NCI-H2081 (cell line): ENCODE results near the gene PSG5.
"Not testable (repeated sequence)": the region's sequence is repeated elsewhere in the genome, so short reads cannot be mapped to it uniquely, and the experiment has no call there.

Experiments used
- DNase-seq, 2 experiments: peaks; one replicate each; lab custom pipeline; 2025; lab: John Stamatoyannopoulos, UW

PSG5 gene

GRCh38 chr19:43181869-43182771 lies 4.2 kb downstream of the PSG5 start:
- DNase-seq = not testable (repeated sequence)

DNA sequence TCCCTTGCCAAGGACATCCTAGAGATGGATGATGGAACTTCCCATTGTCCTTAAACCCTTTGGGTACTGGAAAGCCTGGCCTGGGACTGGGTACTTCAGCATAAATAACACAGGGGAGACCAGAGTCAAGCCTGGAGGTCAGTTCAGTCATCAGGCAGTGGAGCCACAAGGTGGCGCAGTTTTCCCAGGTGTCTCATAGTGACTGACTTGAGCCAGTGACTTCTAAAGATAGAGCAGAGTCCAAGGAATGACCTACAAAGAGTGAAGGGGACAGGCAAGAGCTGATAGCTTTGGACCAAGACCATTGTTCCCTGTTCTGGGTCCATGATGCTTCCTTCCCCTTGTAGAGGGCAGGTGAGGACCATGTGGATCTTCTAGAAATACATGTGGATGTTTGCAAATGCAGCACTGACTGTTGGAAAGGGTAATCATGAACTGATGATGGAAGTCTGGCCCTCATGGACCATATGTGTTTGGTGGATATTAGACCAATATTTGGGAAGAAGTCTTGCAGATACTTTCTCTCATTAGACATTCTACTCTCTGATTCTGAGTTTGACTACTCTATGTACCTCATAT lies 6.7 kb downstream of the PSG5 start:
- DNase-seq = not testable (repeated sequence)

DNA sequence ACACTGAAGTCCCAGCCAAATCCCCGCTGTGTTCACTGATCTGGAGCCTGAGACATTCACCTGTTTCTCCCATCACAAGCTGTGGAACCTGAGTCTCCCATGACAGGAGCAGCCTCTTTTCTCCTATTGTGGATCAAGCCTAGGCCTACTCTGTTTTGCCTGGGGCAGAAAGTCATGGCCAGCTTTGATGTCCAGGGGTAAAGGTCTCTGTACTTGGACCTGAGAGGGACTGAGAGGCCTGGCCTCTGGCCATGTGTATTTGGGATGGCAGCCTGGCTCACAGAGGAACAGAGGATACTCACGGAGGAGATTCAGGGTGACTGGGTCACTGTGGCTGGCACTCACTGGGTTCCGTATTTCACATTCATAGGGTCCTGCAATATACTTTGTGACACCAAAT lies 7.8 kb downstream of the PSG5 start:
- not testable (repeated sequence) for DNase-seq

GRCh38 chr19:43165906-43166305 lies 20.4 kb downstream of the PSG5 start:
- not testable (repeated sequence) for DNase-seq

DNA sequence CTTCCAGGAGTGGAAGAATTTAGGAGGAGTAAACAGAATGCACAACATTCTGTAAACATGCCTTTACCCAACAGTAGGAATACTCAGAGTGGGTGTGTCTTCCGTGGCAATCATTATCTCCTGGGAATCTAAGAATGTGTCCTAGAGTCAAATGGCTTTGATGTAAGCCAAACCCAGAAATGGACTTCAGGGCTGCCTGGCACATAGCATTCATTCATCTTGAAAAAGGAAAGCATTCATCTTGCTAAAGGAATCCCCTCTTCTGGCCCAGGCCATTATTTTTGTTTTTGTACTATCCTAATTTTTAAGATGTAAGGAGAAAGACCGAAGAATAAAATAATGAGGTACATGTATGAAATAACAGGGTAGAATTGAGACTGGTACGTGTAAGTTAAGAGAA lies 23.2 kb downstream of the PSG5 start:
- DNase-seq = not testable (repeated sequence)

GRCh38 chr19:43162261-43162660 lies 24.1 kb downstream of the PSG5 start:
- not testable (repeated sequence) for DNase-seq

DNA sequence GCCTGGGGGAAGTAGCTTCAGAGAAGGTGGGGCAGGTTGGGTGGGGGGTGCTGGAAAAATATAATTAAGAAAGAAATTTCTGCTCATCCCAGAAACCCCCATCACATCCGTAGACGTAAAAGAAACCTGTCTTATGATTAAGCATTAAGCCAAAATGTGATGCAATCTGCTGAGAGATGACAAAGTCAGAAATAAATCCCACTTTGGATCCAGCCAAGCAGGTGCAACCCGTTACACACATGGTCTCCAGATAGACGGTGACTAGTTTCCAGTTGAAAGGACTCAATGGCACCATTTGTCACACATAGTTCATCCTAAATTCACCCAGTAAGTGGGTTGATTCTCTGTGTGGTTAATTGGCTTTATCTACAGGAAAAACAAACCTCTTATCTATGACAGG lies 34.1 kb downstream of the PSG5 start:
- DNase-seq = no peak

DNA sequence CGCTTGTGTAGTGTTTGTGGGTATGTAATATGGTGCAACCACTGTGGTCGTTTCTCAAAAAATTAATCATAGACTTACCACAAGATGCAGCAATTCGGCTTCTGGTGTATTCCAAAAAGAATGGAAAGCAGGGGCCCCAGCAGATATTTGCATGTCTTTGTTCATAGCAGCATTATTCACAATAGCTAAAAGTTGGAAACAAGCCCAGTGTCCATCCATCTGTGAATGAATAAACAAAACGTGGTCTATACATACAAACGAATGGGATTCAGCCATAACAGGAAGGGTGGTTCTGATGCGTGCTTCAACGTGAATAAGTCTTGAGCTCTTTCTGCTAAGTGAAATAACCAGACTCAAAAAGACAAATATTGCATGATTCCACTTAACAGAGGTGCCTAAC lies 36.5 kb downstream of the PSG5 start:
- peak; percentile 14 to 49 for DNase-seq

GRCh38 chr19:43148233-43148632 lies 38.1 kb downstream of the PSG5 start:
- DNase-seq = no peak

GRCh38 chr19:43141763-43142162 lies 44.6 kb downstream of the PSG5 start:
- DNase-seq = not testable (repeated sequence)

DNA sequence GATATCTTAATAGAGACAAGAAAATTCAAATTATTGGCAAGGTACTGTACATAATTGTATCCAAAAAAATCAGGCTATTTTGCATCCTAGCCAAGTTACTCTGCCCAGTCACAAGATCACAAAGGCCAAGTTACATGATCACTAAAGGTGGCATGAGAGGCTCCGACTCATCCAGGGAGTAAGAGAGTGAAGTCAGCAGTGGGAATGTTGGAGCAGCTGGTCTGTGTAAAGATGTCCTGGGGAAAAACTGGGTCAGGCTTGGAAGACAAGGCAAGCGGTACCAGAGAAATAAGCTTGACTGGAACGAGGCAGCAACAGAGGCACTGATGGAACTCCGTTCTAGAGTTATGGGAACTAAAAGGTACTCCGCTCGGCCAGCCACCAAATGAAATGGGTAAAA lies 53.6 kb downstream of the PSG5 start:
- DNase-seq = no peak

DNA sequence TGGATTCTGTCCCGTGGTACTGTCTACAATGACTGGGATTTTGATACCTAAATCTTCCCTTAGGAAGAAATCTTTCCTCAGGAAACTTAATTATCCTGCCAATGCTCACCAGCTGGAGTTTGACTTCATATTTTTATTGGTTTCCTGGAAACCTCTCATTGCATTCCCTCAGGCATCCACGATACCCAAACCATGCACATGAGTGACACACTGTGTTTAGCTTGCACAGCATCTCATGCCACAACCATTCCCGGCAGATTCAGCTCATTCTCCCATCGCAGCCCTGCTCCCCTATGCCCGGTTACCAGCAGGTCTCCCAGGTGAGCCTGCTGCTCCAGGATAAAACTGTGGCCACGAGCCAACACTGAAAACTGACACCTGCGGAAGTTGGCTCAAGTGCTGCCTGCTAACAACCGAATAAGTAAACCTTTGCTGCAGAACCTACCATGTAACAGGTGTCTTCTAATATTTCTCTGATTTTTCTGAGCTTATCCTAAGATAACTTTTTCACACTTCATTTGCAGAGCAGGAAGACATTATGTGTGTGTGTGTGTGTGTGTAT lies 55.0 kb downstream of the PSG5 start:
- peak in 1 of 2 experiments; percentile 0 for DNase-seq

DNA sequence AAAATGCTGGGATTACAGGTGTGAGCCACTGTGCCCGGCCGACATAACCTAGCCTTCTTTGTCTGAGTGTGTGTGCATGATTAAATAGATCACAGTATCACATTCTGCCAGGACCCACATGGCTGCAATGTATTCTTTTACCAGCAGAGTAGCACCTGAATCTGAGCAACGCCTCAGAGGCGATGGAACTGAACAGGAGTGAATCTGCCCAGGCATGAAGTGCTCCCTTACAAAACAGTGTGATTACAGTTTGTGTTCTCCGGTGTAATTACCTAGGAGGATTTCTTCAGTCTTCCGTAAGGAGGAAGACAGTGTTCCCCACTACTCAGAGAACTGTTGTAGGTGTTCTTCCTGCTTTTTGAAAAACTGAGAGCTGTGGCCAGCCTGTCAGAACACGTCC lies 57.1 kb downstream of the PSG5 start:
- not testable (repeated sequence) for DNase-seq

DNA sequence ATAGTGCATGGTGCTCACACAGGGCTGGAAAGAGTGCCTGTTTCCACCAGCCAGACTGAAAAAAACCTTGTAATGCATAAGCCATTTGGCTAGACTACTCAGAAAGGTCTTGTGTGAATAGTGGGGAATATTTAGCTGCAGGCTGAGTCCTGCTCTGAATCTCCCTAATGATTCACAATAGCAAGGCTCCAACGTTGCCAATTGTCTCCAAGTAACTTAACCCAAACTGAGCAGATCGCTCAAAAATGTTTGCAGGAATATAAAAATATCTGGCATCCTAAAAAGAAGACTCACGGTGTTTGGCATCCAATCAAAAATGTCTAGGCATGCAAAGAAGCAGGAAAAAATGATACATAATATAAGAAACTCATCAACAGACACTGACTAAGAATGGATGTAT lies 59.0 kb downstream of the PSG5 start:
- DNase-seq = not testable (repeated sequence)

DNA sequence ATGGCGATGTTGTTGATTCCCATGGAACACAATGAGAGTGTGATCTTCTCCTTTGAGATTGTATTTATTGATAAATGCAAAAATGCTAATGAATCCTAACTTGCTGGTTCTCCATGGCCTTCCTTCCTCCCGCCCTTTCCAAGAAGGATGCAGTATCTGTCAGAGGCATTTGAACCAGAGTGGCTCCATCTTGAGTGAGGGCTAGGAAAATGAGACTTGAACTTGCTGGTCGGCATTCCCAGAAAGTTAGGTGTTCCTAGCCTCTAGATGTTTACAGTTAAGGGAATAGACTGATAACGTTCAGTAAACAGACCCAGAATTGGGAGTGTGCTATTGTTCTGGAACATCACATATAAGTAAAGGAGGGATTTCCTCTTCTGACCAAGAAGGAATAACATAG lies 59.6 kb downstream of the PSG5 start:
- no peak for DNase-seq

- no peak for DNase-seq
Measured at GRCh38 chr19:43124360-43124759, 62.0 kb downstream of the PSG5 start.

DNA sequence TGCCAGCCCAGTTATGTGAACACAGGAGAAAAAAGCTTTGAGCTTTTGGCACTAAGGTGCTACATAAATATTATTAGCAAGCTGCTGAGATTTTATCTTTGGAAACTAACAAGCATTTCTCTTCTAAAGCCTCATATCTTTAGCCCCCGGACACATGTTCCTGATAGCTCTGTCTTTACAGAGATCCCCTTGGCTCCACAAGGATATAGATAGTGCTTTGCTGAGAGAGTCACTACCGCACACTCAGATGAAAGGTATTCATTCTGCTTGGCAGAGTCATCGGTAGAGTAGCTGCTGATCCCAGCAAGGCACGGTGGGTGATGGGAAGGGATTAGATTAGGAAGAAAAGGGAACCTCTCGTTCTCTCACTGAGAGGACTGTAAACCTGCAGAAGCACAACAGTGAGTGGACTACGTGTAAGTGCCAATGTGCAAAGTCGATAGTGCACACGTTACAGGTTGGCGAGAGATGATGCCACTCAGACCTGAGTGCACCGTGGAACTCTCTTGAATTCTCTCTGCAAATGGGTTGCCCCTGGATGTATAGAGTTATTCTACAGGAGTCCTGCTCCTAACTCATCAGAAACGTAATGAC lies 65.8 kb downstream of the PSG5 start:
- not testable (repeated sequence) for DNase-seq

DNA sequence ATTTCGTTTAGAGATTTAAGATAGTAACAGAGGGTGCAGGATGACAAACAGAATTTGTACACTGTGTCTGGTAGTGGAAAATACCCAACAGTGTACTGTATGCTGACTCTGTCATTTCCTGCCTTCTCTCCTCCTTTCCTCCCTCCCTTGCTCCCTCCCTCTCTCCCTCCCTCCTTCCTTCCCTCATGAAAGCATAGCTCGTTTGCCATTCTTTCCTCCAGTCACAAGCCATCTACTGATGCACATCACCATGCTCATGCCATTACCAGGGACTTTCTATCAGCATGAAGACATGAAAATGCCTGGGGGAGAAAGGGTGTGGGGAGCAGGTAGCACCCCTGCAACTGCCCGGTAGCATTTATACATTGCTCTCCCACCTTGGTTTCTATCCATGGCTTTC lies 66.8 kb downstream of the PSG5 start:
- not testable (repeated sequence) for DNase-seq
